NK-92 treated with Interleukin-12 subunit alpha and Interleukin-12 subunit beta, amount 100 ng/mL, for 24 hours (cell line): ENCODE data around the gene BMPER.

ENCODE experiments used
- DNase-seq: peaks from one replicate; lab custom pipeline; 2025; lab: John Stamatoyannopoulos, UW

Gene BMPER

GRCh38 chr7:33923440-33924229 is 18.3 kb downstream of the BMPER start:
- DNase-seq = no peak

- no peak for DNase-seq
Measured at GRCh38 chr7:33926535-33926934, 21.2 kb downstream of the BMPER start.

- DNase-seq = no peak
Measured at GRCh38 chr7:33928986-33929385, 23.6 kb downstream of the BMPER start.

GRCh38 chr7:33932221-33932620 is 26.9 kb downstream of the BMPER start:
- no peak for DNase-seq

- DNase-seq = peak; percentile 5
Measured at GRCh38 chr7:33932832-33933468, 27.6 kb downstream of the BMPER start.

GRCh38 chr7:33933611-33934281 is 28.4 kb downstream of the BMPER start:
- no peak for DNase-seq

GRCh38 chr7:33934391-33934790 is 29.1 kb downstream of the BMPER start:
- no peak for DNase-seq

GRCh38 chr7:33936503-33936902 is 31.2 kb downstream of the BMPER start:
- DNase-seq = no peak

- no peak for DNase-seq
Measured at GRCh38 chr7:33937871-33938270, 32.5 kb downstream of the BMPER start.

GRCh38 chr7:33939121-33939520 is 33.8 kb downstream of the BMPER start:
- DNase-seq = no peak

- no peak for DNase-seq
Measured at GRCh38 chr7:33940503-33940902, 35.2 kb downstream of the BMPER start.

- DNase-seq = no peak
Measured at GRCh38 chr7:33941418-33941817, 36.1 kb downstream of the BMPER start.

GRCh38 chr7:33946094-33946699 is 40.9 kb downstream of the BMPER start:
- no peak for DNase-seq

- DNase-seq = no peak
Measured at GRCh38 chr7:33950047-33950714, 44.8 kb downstream of the BMPER start.

- DNase-seq = no peak
Measured at GRCh38 chr7:33952824-33953223, 47.5 kb downstream of the BMPER start.

GRCh38 chr7:33958104-33958503 is 52.8 kb downstream of the BMPER start:
- DNase-seq = no peak

GRCh38 chr7:33959676-33960075 is 54.3 kb downstream of the BMPER start:
- DNase-seq = no peak

- DNase-seq = no peak
Measured at GRCh38 chr7:33961948-33962347, 56.6 kb downstream of the BMPER start.

GRCh38 chr7:33964417-33965182 is 59.3 kb downstream of the BMPER start:
- no peak for DNase-seq

- no peak for DNase-seq
Measured at GRCh38 chr7:33965183-33965744, 59.9 kb downstream of the BMPER start.

- no peak for DNase-seq
Measured at GRCh38 chr7:33968591-33968990, 63.3 kb downstream of the BMPER start.
